WI38 (cell line): Measurements from ENCODE around the gene IRS1.

Source experiments
- H3K4me3 ChIP-seq: 2 replicates; pipeline ENCODE4 v1.5.1; 2011; ENCODE audit warnings: low read depth, mild to moderate bottlenecking, control low read depth, low read length
- CTCF ChIP-seq: IDR thresholded peaks from 2 replicates; pipeline ENCODE4 v1.5.1; 2012; ENCODE audit warnings: low read depth, mild to moderate bottlenecking, control low read depth, low read length

IRS1 gene

GRCh38 chr2:226788881-226789490 is 10.6 kb downstream of the IRS1 start:
- no peak for TF ChIP-seq CTCF
- H3K4me3 ChIP-seq, result peak overlapping the region; percentile 25

DNA sequence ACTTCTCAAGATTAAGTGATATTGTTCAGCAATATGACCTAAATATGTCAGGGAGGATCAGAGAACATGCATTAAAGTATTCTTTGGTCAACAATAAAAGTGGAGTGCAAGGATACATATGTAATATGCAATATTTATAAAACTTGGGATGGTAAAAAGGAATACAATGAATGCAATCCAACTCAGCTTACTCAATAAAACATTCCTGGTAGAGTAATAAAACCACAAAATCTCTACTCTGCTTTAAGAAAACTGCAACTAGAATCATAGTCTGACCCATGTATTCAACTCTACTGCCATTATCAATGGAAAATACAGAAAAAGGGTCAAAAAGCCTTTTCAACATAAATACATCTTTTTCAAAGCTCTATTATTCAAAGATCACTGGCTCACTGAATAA is 11.6 kb downstream of the IRS1 start:
- TF ChIP-seq CTCF, result no peak
- H3K4me3 ChIP-seq, result no peak overlapping the region

DNA sequence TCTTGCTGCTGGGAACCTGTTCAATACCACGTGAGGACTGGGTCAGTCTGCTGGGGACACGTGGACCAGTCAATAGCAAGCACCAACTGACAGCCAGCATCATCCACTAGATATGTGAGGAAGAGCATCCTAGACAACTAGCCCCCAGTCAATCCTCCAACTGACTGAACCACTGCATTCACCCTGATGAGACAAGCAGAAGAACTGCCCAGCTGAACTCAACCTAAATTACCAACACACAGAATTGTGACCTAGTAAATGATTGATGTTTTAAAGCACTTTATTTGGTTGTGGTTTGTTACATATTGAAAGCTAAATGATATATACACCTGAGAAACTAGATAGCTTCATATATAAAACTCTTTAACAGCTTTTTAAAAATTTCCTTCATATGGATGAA is 15.7 kb downstream of the IRS1 start:
- no peak for TF ChIP-seq CTCF
- no peak overlapping the region for H3K4me3 ChIP-seq

DNA sequence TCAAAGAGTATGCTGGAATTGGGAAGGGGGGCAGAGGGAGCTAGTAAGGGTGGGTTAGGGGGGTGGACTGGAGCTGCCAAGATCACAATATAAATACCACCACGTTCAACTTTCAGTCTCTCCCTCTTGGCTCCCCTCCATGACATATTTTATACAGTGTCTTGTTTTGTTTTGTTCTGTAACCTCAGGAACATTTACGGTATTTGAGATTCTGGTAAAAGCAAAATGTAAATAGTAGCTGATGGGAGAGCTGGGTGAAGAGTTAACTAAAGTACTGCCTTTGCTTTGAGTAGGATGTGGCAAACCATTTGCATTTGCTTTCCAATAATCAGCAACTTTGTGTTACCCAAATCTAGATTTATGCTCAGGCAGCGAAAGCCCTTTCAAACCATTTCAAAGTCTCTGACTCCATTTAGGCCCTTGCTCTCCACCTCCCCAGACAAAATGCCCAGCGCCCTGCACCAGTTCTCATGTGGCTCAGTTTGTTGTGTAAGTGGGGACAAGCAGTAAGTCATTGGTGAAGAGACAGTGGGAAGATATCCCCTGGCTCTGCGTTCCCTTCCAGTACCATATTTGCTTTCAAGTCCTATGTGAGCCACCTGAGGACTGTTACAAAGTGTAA is 17.4 kb downstream of the IRS1 start:
- H3K4me3 ChIP-seq, result no peak overlapping the region
- TF ChIP-seq CTCF, result no peak

DNA sequence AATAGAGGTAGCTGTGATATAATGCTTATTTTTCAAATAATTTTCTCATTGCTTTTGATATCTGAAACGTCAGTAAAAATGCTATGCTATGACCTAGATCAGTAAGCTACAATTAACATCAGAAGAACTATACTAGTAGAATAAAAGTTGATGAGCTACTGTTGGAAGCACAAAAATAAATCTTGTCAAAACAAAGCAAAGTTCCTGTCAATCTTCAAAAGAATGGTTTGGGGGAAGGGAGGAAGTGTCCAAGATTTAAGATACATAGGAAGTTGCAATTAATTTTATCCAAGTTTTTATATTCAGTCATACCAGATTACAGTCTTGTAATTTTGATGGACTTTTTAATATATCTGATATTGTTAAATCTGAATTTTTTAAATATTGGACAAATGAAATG is 19.2 kb downstream of the IRS1 start:
- no peak overlapping the region for H3K4me3 ChIP-seq
- TF ChIP-seq CTCF, result no peak

DNA sequence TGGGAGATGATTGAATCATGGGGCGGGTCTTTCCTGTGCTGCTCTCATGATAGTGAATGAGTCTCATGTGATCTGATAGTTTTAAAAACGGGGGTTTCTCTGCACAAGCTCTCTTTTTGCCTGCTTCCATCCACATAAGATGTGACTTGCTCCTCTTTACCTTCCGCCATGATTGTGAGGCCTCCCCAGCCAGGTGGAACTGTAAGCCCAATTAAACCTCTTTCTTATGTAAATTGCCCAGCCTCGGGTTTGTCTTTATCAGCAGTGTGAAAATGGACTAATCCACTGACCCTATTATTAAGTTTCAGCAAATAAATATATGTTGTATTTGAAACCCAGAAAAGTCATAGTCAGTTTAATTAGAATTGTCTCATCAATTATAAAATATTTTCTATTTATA is 22.0 kb downstream of the IRS1 start:
- H3K4me3 ChIP-seq, result no peak overlapping the region
- no peak for TF ChIP-seq CTCF

- no peak for TF ChIP-seq CTCF
- H3K4me3 ChIP-seq, result no peak overlapping the region
These were observed 23.5 kb downstream of the IRS1 start for GRCh38 chr2:226776104-226776503.
